GM19035 (cell line): ENCODE results near the gene CAPN2.

Experiments
- ATAC-seq: cut with Tn5 transposase; IDR thresholded peaks from one replicate; pipeline ENCODE4 v1.9.1; 2021; ENCODE audit not compliant: unreplicated experiment

CAPN2 gene

GRCh38 chr1:223824712-223825111, 112.4 kb downstream of the CAPN2 start:
- no peak for ATAC-seq
